Measurements from ENCODE around the gene OR51B4.

The OR51B4 gene

GRCh38 chr11:5275369-5276110 is 26.2 kb downstream of the OR51B4 start:
- DNase-seq = no peak
- Histone ChIP-seq H3K27ac (no peak overlapping the region), H3K27me3 (ENCODE audit: insufficient read depth, low read depth, severe bottlenecking) (peaks cover 40% of the 10 kb centered on the region), H3K4me3 (ENCODE audit: low read depth, low read length) (no peak overlapping the region), H3K9me3 (ENCODE audit: severe bottlenecking) (no peaks in the 10 kb centered on the region), H3K36me3 (no peaks in the 10 kb centered on the region)
- no peak for TF ChIP-seq CTCF (IDR thresholded peaks at IDR 0.05; ENCODE audit: low read depth, low read length)

GRCh38 chr11:5274395-5274794 is 27.4 kb downstream of the OR51B4 start:
- H3K9me3 ChIP-seq (ENCODE audit: severe bottlenecking) = no peaks in the 10 kb centered on the region
- H3K27me3 ChIP-seq (ENCODE audit: insufficient read depth, low read depth, severe bottlenecking) = peaks cover 43% of the 10 kb centered on the region
- no peak overlapping the region for H3K4me3 ChIP-seq (ENCODE audit: low read depth, low read length)
- TF ChIP-seq CTCF (IDR thresholded peaks at IDR 0.05; ENCODE audit: low read depth, low read length) = no peak
- DNase-seq = no peak
- H3K27ac ChIP-seq = no peak overlapping the region
- no peaks in the 10 kb centered on the region for H3K36me3 ChIP-seq

GRCh38 chr11:5272395-5273017 is 29.2 kb downstream of the OR51B4 start:
- TF ChIP-seq CTCF (IDR thresholded peaks at IDR 0.05; ENCODE audit: low read depth, low read length) = no peak
- Histone ChIP-seq H3K36me3 (no peaks in the 10 kb centered on the region), H3K27me3 (ENCODE audit: insufficient read depth, low read depth, severe bottlenecking) (peaks cover 42% of the 10 kb centered on the region), H3K27ac (no peak overlapping the region), H3K9me3 (ENCODE audit: severe bottlenecking) (no peaks in the 10 kb centered on the region), H3K4me3 (ENCODE audit: low read depth, low read length) (no peak overlapping the region)
- no peak for DNase-seq

GRCh38 chr11:5269715-5270147 is 32.0 kb downstream of the OR51B4 start, which contains the start of gene HBE1:
Gene HBE1, minus strand, starts transcription at chr11:5269945. Its CDS starts 55 bp downstream, at chr11:5269890.
- Histone ChIP-seq H3K9me3 (ENCODE audit: severe bottlenecking) (no peaks in the 10 kb centered on the region), H3K36me3 (no peaks in the 10 kb centered on the region), H3K27me3 (ENCODE audit: insufficient read depth, low read depth, severe bottlenecking) (peaks cover 44% of the 10 kb centered on the region), H3K27ac (no peak within 1 kb of the TSS), H3K4me3 (ENCODE audit: low read depth, low read length) (no peak within 1 kb of the TSS)
- no peak for TF ChIP-seq CTCF (IDR thresholded peaks at IDR 0.05; ENCODE audit: low read depth, low read length)
- no peak for DNase-seq

GRCh38 chr11:5267033-5267563 is 34.6 kb downstream of the OR51B4 start:
- Histone ChIP-seq H3K27me3 (ENCODE audit: insufficient read depth, low read depth, severe bottlenecking) (peaks cover 39% of the 10 kb centered on the region), H3K9me3 (ENCODE audit: severe bottlenecking) (no peaks in the 10 kb centered on the region), H3K4me3 (ENCODE audit: low read depth, low read length) (no peak overlapping the region), H3K36me3 (no peaks in the 10 kb centered on the region), H3K27ac (no peak overlapping the region)
- DNase-seq = no peak
- TF ChIP-seq CTCF (IDR thresholded peaks at IDR 0.05; ENCODE audit: low read depth, low read length) = no peak
